ENCODE results near the gene CACNA2D3. TPM values are rescaled to one million over a fixed set of nuclear protein-coding genes. Genes with fewer than 3 reads are reported as not detected.

Gene CACNA2D3
- total and polyA plus RNA-seq, 4 donors = 0.38 to 2.5 (median 1.1) TPM

GRCh38 chr3:54866251-54866650, 743.9 kb downstream of the CACNA2D3 start:
- WGBS, 2 donors = 70 to 84% methylated on average over 4 of the region's 4 CpGs
- ATAC-seq (ENCODE audit: insufficient read depth, low FRiP score) = no peak
- Histone ChIP-seq H3K27ac (ENCODE audit: low read depth in 1 of 2, low read length in 1 of 2) (no peak overlapping the region), H3K9ac (ENCODE audit: insufficient read depth in 1 of 2, low read length in 2 of 2) (no peak overlapping the region), H3K4me3 (no peak overlapping the region), H3K9me3 (ENCODE audit: control insufficient read depth in 4 of 4, insufficient read depth in 3 of 4, low read length in 3 of 4) (peaks cover 0 to 3% (median 0%) of the 10 kb centered on the region in 4 donors), H3K36me3 (ENCODE audit: control insufficient read depth in 4 of 4, insufficient read depth in 4 of 4, low read length in 4 of 4) (no peaks in the 10 kb centered on the region), H3K4me1 (ENCODE audit: control insufficient read depth in 5 of 5, insufficient read depth in 5 of 5, low read length in 5 of 5) (peaks cover 0 to 3% (median 0%) of the 10 kb centered on the region in 5 donors), H3K27me3 (ENCODE audit: control insufficient read depth in 3 of 3, insufficient read depth in 3 of 3, low read length in 2 of 3) (peaks cover 0 to 3% (median 0%) of the 10 kb centered on the region in 3 donors)
- DNase-seq = no peak
- no peak for TF ChIP-seq CTCF (IDR thresholded peaks at IDR 0.05; ENCODE audit: control extremely low read depth, extremely low read depth)

- H3K27me3 ChIP-seq (ENCODE audit: control insufficient read depth in 3 of 3, insufficient read depth in 3 of 3, low read length in 2 of 3) = no peaks in the 10 kb centered on the region
- H3K4me3 ChIP-seq = no peak overlapping the region
- no peaks in the 10 kb centered on the region for H3K9me3 ChIP-seq (ENCODE audit: control insufficient read depth in 4 of 4, insufficient read depth in 3 of 4, low read length in 3 of 4)
- ATAC-seq (ENCODE audit: insufficient read depth, low FRiP score) = no peak
- peak; percentile 61 to 87 (median 79) for DNase-seq
- H3K4me1 ChIP-seq (ENCODE audit: control insufficient read depth in 5 of 5, insufficient read depth in 5 of 5, low read length in 5 of 5) = peaks cover 0 to 3% (median 0%) of the 10 kb centered on the region in 5 donors
- no peak overlapping the region for H3K9ac ChIP-seq (ENCODE audit: insufficient read depth in 1 of 2, low read length in 2 of 2)
- WGBS, 2 donors = 42 to 46% methylated on average over 7 of the region's 7 CpGs
- no peaks in the 10 kb centered on the region for H3K36me3 ChIP-seq (ENCODE audit: control insufficient read depth in 4 of 4, insufficient read depth in 4 of 4, low read length in 4 of 4)
- TF ChIP-seq CTCF (IDR thresholded peaks at IDR 0.05; ENCODE audit: control extremely low read depth, extremely low read depth) = no peak
- H3K27ac ChIP-seq (ENCODE audit: low read depth in 1 of 2, low read length in 1 of 2) = no peak overlapping the region
These were observed 748.1 kb downstream of the CACNA2D3 start for GRCh38 chr3:54870423-54870822.

GRCh38 chr3:54871867-54872266, 749.5 kb downstream of the CACNA2D3 start:
- H3K4me1 ChIP-seq (ENCODE audit: control insufficient read depth in 5 of 5, insufficient read depth in 5 of 5, low read length in 5 of 5) = peaks cover 0 to 3% (median 0%) of the 10 kb centered on the region in 5 donors
- no peak for TF ChIP-seq CTCF (IDR thresholded peaks at IDR 0.05; ENCODE audit: control extremely low read depth, extremely low read depth)
- H3K36me3 ChIP-seq (ENCODE audit: control insufficient read depth in 4 of 4, insufficient read depth in 4 of 4, low read length in 4 of 4) = no peaks in the 10 kb centered on the region
- no peak overlapping the region for H3K4me3 ChIP-seq
- 72 to 74% methylated on average over 4 of the region's 4 CpGs for WGBS, 2 donors
- no peak for DNase-seq
- no peaks in the 10 kb centered on the region for H3K27me3 ChIP-seq (ENCODE audit: control insufficient read depth in 3 of 3, insufficient read depth in 3 of 3, low read length in 2 of 3)
- H3K9me3 ChIP-seq (ENCODE audit: control insufficient read depth in 4 of 4, insufficient read depth in 3 of 4, low read length in 3 of 4) = no peaks in the 10 kb centered on the region
- H3K9ac ChIP-seq (ENCODE audit: insufficient read depth in 1 of 2, low read length in 2 of 2) = no peak overlapping the region
- H3K27ac ChIP-seq (ENCODE audit: low read depth in 1 of 2, low read length in 1 of 2) = no peak overlapping the region
- ATAC-seq (ENCODE audit: insufficient read depth, low FRiP score) = no peak
